GM12864 (cell line): ENCODE measurements around the gene SLC25A11.

Experiments
- DNase-seq: peaks from one replicate; pipeline ENCODE4 v3.0.0-alpha.2; 2011; ENCODE audit warnings: low read depth
- H3K4me3 ChIP-seq: 2 replicates; pipeline ENCODE4 v1.5.1; 2011; ENCODE audit warnings: mild to moderate bottlenecking, low read depth, low read length, control low read depth
- TF ChIP-seq, protein P1 (sequence below): IDR thresholded peaks from 2 replicates; pipeline ENCODE4 v1.5.1; 2011; ENCODE audit warnings: low read depth, mild to moderate bottlenecking, moderate library complexity, low read length, control low read depth, inconsistent platforms; ENCODE audit errors: missing control alignments

Gene SLC25A11

DNA sequence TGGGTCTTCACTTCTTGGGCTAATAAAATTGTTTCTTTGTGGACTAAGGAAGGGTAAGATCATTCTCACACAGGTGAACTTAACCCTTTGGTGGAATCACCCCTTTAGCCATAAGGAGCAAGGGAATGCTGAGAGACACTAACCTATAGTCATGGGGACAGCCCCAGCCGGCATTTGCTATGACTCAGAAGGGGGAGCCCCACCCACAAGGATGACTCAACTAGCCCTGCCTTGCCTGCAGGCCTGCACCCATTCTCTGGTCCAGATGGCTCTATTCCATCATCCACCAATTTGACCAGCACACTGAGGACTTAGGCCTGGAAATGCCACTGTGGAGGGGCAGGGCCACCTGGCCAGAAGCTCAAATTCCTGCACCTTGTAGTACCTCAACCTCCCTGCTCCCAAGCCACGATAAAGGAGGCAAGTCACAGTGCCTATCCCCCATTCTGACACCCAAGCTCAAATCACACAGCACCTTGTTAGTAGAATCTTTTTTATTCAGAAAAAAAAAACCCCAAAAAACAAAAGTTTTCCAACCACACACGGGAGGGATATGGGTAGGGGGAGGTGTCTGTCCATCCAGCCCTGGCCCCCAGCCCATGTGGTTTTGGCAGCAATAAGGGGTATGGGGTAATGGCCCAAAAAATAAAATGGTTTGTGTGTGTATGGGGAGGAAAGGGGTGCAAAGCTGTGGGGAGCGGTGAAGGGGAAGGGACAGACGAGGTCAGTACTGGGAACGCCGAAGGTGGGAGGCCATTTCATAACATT lies 5.5 kb upstream of the SLC25A11 start:
- peak; percentile 68 for DNase-seq
- peak overlapping the region; percentile 93 for H3K4me3 ChIP-seq
- TF ChIP-seq, protein P1, sequence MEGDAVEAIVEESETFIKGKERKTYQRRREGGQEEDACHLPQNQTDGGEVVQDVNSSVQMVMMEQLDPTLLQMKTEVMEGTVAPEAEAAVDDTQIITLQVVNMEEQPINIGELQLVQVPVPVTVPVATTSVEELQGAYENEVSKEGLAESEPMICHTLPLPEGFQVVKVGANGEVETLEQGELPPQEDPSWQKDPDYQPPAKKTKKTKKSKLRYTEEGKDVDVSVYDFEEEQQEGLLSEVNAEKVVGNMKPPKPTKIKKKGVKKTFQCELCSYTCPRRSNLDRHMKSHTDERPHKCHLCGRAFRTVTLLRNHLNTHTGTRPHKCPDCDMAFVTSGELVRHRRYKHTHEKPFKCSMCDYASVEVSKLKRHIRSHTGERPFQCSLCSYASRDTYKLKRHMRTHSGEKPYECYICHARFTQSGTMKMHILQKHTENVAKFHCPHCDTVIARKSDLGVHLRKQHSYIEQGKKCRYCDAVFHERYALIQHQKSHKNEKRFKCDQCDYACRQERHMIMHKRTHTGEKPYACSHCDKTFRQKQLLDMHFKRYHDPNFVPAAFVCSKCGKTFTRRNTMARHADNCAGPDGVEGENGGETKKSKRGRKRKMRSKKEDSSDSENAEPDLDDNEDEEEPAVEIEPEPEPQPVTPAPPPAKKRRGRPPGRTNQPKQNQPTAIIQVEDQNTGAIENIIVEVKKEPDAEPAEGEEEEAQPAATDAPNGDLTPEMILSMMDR, result no peak

DNA sequence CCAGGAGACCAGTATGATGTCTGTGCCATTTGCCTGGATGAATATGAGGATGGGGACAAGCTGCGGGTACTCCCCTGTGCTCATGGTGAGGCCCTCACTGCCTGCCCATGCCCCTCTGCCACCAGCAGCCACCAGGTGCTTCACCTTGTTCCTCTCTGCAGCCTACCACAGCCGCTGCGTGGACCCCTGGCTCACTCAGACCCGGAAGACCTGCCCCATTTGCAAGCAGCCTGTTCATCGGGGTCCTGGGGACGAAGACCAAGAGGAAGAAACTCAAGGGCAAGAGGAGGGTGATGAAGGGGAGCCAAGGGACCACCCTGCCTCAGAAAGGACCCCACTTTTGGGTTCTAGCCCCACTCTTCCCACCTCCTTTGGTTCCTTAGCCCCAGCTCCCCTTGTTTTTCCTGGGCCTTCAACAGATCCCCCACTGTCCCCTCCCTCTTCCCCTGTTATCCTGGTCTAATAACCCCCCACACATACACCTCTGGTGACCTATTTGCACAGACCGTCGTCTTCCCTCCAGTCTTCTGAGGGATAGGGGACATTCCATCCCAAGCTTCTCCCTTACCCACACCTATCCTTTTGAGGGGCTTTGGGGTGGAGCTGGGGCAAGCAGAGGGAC lies 4.8 kb upstream of the SLC25A11 start:
- no peak for DNase-seq
- H3K4me3 ChIP-seq, result peak overlapping the region; percentile 93
- TF ChIP-seq, protein P1, result no peak

DNA sequence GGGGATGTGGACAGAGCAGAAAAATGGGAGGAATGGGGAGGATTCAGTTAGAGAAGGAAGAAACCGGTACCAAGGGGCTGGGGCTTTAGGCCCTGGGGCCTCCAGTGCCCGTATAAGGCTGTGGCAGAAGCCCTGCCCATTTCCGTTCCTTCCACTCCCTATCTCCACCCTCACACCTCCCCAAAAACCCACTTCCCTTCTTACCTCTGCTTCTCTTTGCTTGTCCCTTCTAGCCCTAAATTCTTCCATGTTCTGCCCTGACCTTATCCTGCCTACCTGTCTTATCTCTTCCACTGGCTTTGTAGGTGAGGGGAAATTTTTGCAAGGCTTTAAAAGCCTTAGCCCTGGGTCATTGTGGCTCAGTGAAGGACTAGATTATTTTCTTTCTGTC lies 4.3 kb upstream of the SLC25A11 start:
- peak overlapping the region; percentile 93; the same call in 1 of the 2 replicates for H3K4me3 ChIP-seq
- DNase-seq, result no peak
- TF ChIP-seq, protein P1, result no peak

DNA sequence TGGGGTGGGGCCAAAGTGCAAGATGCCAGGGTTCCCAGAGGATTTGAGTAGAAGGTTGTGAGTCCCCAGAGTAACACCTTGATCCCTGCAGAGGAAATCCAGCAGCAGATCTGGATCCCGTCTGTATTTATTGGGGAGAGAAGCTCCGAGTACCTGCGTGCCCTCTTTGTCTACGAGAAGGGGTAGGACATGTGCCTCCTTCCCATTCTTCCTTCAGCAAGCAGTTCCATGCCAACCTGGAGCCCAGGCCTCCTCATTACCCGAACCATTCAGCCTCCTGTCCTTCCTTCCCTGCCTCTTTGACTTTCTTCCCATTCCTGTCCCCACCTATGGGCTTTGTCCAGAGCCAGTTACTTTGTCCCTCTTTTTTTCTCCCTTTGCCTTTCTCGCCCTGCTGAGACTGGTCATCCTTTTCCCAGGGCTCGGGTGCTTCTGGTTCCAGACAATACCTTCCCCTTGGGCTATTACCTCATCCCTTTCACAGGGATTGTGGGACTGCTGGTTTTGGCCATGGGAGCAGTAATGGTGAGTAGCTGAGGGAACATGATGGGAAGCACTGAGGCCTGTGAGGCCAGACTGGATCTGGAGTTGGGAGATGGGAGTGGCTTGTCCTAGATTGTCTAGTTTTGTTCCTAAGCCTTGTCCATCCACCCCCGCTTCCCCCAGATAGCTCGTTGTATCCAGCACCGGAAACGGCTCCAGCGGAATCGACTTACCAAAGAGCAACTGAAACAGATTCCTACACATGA lies 3.1 kb upstream of the SLC25A11 start:
- H3K4me3 ChIP-seq, result no peak overlapping the region; the same call in 1 of the 2 replicates
- DNase-seq, result no peak
- TF ChIP-seq, protein P1, result no peak

DNA sequence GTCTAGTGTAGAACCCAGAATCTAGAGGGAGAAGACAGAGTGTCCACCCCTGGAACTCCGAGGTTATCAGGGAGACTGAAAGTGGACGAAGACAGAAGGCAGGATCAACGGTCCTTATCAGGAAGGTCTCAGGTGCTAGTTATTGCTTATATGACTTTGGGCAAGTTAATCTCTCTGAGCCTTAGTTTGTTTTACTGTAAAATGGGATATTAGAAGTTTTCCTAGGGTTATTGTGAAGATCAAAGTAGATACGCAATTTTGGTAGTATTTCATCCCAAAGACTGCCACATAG lies 1.4 kb upstream of the SLC25A11 start:
- no peak for DNase-seq
- TF ChIP-seq, protein P1, result no peak
- peak overlapping the region; percentile 90 for H3K4me3 ChIP-seq

DNA sequence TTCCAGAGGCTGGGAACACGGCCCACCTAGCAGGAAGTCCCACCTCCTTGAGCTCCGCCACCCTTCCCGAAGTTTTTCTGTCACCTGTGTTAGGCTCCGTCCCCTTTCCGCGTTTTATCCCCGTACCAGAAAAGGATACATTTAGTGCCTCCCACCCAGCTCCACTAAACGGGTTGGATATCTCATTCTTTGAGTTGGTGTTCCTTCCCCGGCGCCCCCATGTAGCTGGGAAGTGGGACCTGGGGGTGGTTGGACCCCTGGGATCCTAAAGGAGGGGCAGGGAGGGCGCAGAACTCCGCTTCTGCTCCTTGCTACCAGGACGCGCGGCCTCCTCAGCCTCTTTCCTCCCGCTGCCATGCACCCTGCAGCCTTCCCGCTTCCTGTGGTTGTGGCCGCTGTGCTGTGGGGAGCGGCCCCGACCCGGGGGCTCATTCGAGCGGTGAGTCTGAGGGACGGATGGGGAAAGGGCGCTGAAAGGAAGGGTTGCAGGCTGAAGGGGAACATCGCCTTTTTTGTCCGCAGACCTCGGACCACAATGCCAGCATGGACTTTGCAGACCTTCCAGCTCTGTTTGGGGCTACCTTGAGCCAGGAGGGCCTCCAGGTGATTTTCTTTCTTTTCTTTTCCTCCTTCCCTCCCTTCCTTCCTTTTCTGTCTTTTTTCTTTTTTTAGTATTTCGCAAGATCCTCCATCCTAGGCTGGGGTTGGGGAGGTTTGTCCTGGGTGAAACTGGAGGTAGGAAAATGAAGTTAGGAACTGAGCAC lies 891 bp upstream of the SLC25A11 start:
- H3K4me3 ChIP-seq, result peak overlapping the region; percentile 90
- TF ChIP-seq, protein P1, result no peak
- DNase-seq, result no peak
